SW480 (cell line): ENCODE results near the gene TNPO2.

Source experiments
- DNase-seq: peaks from one replicate; pipeline ENCODE4 v3.0.0-alpha.2; 2016; ENCODE audit warnings: low spot score

The TNPO2 gene

GRCh38 chr19:12675399-12675798 lies 48.3 kb downstream of the TNPO2 start:
- no peak for DNase-seq

- no peak for DNase-seq
Measured at GRCh38 chr19:12672744-12673143, 51.0 kb downstream of the TNPO2 start.

- no peak for DNase-seq
Measured at GRCh38 chr19:12670159-12670928, 53.4 kb downstream of the TNPO2 start.

- DNase-seq = peak; percentile 82
Measured at GRCh38 chr19:12669270-12670158, 54.2 kb downstream of the TNPO2 start.

GRCh38 chr19:12668932-12669269 lies 54.8 kb downstream of the TNPO2 start:
- DNase-seq = peak; percentile 53

- DNase-seq = no peak
Measured at GRCh38 chr19:12668346-12668745, 55.4 kb downstream of the TNPO2 start.

- DNase-seq = no peak
Measured at GRCh38 chr19:12667731-12668302, 55.9 kb downstream of the TNPO2 start.

GRCh38 chr19:12666265-12667048 lies 57.3 kb downstream of the TNPO2 start, which contains the start of the genes MAN2B1 and WDR83:
TSS of gene MAN2B1 (minus strand) at chr19:12666742. CDS start at chr19:12666701, 41 bp downstream.
TSS of gene WDR83 (plus strand) at chr19:12666807. CDS start at chr19:12669791, 2,984 bp downstream.
- DNase-seq = peak; percentile 52

- no peak for DNase-seq
Measured at GRCh38 chr19:12665671-12666264, 58.0 kb downstream of the TNPO2 start.

GRCh38 chr19:12665281-12665573 lies 58.5 kb downstream of the TNPO2 start:
- DNase-seq = no peak

GRCh38 chr19:12664406-12665280 lies 59.1 kb downstream of the TNPO2 start:
- peak; percentile 22 for DNase-seq

- DNase-seq = no peak
Measured at GRCh38 chr19:12660980-12661379, 62.8 kb downstream of the TNPO2 start.

- no peak for DNase-seq
Measured at GRCh38 chr19:12657966-12658365, 65.8 kb downstream of the TNPO2 start.

GRCh38 chr19:12656899-12657571 lies 66.7 kb downstream of the TNPO2 start:
- DNase-seq = no peak

- DNase-seq = no peak
Measured at GRCh38 chr19:12655546-12655945, 68.2 kb downstream of the TNPO2 start.

- no peak for DNase-seq
Measured at GRCh38 chr19:12652219-12652618, 71.5 kb downstream of the TNPO2 start.

GRCh38 chr19:12649941-12650340 lies 73.8 kb downstream of the TNPO2 start:
- DNase-seq = no peak
